ENCODE results near the gene LFNG. TPM values are rescaled to one million over a fixed set of nuclear protein-coding genes. Genes with fewer than 3 reads are reported as not detected.

LFNG gene
- total and polyA plus RNA-seq, 4 donors = 0.22 to 2.9 (median 2.6) TPM

DNA sequence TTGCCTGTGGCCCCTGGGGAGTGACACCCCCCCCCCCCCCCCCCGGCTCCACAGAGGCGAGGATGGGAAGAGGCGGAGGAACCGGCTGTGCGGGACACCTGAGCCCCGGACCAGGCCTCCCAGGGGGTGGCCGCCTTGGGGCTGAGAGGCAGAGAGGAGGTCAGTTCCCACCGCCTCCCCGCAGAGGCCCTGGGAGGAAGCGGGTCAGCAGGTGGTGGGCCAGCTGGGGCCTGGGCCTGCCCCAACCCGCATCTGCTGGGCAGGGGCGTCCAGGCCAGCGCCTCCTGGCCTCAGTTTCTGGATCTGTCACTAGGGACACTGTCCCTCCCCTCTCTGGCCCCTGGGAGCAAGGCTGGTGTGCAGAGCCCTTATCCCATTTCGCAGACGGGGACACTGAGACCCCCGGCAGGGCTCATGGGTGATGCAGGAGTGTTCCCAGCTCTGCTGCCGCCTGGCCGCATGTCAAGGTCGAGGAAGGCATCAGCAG, 14.6 kb upstream of the LFNG start (continued):
- TF ChIP-seq, protein P1, sequence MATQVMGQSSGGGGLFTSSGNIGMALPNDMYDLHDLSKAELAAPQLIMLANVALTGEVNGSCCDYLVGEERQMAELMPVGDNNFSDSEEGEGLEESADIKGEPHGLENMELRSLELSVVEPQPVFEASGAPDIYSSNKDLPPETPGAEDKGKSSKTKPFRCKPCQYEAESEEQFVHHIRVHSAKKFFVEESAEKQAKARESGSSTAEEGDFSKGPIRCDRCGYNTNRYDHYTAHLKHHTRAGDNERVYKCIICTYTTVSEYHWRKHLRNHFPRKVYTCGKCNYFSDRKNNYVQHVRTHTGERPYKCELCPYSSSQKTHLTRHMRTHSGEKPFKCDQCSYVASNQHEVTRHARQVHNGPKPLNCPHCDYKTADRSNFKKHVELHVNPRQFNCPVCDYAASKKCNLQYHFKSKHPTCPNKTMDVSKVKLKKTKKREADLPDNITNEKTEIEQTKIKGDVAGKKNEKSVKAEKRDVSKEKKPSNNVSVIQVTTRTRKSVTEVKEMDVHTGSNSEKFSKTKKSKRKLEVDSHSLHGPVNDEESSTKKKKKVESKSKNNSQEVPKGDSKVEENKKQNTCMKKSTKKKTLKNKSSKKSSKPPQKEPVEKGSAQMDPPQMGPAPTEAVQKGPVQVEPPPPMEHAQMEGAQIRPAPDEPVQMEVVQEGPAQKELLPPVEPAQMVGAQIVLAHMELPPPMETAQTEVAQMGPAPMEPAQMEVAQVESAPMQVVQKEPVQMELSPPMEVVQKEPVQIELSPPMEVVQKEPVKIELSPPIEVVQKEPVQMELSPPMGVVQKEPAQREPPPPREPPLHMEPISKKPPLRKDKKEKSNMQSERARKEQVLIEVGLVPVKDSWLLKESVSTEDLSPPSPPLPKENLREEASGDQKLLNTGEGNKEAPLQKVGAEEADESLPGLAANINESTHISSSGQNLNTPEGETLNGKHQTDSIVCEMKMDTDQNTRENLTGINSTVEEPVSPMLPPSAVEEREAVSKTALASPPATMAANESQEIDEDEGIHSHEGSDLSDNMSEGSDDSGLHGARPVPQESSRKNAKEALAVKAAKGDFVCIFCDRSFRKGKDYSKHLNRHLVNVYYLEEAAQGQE (IDR thresholded peaks at IDR 0.05) = no peak
- TF ChIP-seq RXRA (IDR thresholded peaks at IDR 0.05) (no peak), JUND (IDR thresholded peaks at IDR 0.05) (no peak), TAF1 (conservative IDR thresholded peaks at IDR 0.05) (no peak), FOXA1 (IDR thresholded peaks at IDR 0.05) (no peak), FOXA2 (IDR thresholded peaks at IDR 0.05) (no peak), NR2F2 (IDR thresholded peaks at IDR 0.05) (no peak)
- TF ChIP-seq, protein P2, sequence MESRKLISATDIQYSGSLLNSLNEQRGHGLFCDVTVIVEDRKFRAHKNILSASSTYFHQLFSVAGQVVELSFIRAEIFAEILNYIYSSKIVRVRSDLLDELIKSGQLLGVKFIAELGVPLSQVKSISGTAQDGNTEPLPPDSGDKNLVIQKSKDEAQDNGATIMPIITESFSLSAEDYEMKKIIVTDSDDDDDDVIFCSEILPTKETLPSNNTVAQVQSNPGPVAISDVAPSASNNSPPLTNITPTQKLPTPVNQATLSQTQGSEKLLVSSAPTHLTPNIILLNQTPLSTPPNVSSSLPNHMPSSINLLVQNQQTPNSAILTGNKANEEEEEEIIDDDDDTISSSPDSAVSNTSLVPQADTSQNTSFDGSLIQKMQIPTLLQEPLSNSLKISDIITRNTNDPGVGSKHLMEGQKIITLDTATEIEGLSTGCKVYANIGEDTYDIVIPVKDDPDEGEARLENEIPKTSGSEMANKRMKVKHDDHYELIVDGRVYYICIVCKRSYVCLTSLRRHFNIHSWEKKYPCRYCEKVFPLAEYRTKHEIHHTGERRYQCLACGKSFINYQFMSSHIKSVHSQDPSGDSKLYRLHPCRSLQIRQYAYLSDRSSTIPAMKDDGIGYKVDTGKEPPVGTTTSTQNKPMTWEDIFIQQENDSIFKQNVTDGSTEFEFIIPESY (IDR thresholded peaks at IDR 0.05) = no peak
- TF ChIP-seq, protein P3, sequence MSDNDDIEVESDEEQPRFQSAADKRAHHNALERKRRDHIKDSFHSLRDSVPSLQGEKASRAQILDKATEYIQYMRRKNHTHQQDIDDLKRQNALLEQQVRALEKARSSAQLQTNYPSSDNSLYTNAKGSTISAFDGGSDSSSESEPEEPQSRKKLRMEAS (IDR thresholded peaks at IDR 0.05) = no peak

DNA sequence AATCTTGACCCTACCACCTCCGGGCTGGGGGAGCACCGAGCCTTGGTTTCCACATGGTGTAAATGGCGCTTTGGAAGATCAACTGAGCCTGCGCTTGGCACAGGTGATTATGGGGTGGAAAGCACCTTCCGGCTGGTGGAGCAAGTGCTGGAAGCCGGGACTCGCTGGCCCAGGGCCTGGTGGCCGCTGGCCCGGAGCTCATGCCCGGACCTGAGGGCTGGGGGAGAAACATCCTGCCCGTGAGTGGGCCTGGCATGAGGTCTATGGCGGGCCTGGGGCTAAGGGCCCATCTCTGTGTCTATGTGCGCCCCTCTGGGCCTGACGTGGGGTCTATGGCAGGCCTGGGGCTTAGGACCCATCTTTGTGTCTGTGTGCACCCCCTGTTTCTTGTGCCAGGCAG, 14.2 kb upstream of the LFNG start:
- Histone ChIP-seq H3K27me3 (ENCODE audit: control insufficient read depth in 4 of 4, insufficient read depth in 4 of 4, low read length in 3 of 4) (no peaks in the 10 kb centered on the region), H3K9me3 (ENCODE audit: control insufficient read depth in 4 of 4, low read length in 3 of 4) (no peaks in the 10 kb centered on the region), H3K4me3 (ENCODE audit: low read depth in 1 of 3, low read length in 3 of 3) (no peak overlapping the region), H3K36me3 (ENCODE audit: control insufficient read depth in 4 of 4, insufficient read depth in 3 of 4, low read depth in 1 of 4, low read length in 3 of 4) (no peaks in the 10 kb centered on the region), H3K27ac (ENCODE audit: low read depth in 1 of 2, low read length in 2 of 2) (no peak overlapping the region), H3K4me1 (ENCODE audit: control insufficient read depth in 4 of 4, insufficient read depth in 4 of 4, low read length in 3 of 4) (peaks cover 0 to 11% (median 0%) of the 10 kb centered on the region in 4 donors), H3K9ac (ENCODE audit: low read depth in 1 of 2, low read length in 2 of 2) (no peak overlapping the region)
- TF ChIP-seq EGR1 (IDR thresholded peaks at IDR 0.05; ENCODE audit: low read depth in 2 of 2) (no peak), HNF4G (IDR thresholded peaks at IDR 0.05) (no peak), RXRA (IDR thresholded peaks at IDR 0.05) (no peak), HNF4A (conservative IDR thresholded peaks at IDR 0.05) (no peak), SP1 (IDR thresholded peaks at IDR 0.05) (no peak), GABPA (IDR thresholded peaks at IDR 0.05 in 1 of 2, conservative IDR thresholded peaks at IDR 0.05 in 1 of 2) (no peak), NR2F2 (IDR thresholded peaks at IDR 0.05) (no peak), JUND (IDR thresholded peaks at IDR 0.05) (no peak), RAD21 (IDR thresholded peaks at IDR 0.05) (no peak), YY1 (IDR thresholded peaks at IDR 0.05) (no peak), FOXA1 (IDR thresholded peaks at IDR 0.05) (no peak)
- TF ChIP-seq, protein P2 (IDR thresholded peaks at IDR 0.05) = no peak
- TF ChIP-seq, protein P4, sequence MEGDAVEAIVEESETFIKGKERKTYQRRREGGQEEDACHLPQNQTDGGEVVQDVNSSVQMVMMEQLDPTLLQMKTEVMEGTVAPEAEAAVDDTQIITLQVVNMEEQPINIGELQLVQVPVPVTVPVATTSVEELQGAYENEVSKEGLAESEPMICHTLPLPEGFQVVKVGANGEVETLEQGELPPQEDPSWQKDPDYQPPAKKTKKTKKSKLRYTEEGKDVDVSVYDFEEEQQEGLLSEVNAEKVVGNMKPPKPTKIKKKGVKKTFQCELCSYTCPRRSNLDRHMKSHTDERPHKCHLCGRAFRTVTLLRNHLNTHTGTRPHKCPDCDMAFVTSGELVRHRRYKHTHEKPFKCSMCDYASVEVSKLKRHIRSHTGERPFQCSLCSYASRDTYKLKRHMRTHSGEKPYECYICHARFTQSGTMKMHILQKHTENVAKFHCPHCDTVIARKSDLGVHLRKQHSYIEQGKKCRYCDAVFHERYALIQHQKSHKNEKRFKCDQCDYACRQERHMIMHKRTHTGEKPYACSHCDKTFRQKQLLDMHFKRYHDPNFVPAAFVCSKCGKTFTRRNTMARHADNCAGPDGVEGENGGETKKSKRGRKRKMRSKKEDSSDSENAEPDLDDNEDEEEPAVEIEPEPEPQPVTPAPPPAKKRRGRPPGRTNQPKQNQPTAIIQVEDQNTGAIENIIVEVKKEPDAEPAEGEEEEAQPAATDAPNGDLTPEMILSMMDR (IDR thresholded peaks at IDR 0.05; ENCODE audit: low read depth, low read length, missing input control) = no peak
- TF ChIP-seq, protein P1 (IDR thresholded peaks at IDR 0.05) = no peak
- no peak for DNase-seq (ENCODE audit: low spot score)
- 90% methylated on average over 14 of the region's 14 CpGs for WGBS
